Aorta (tissue), 5 donors: ENCODE measurements around the gene AGAP6. TPM values are rescaled to one million over a fixed set of nuclear protein-coding genes. Genes with fewer than 3 reads are reported as not detected.
"Not testable (repeated sequence)": the region's sequence is repeated elsewhere in the genome, so short reads cannot be mapped to it uniquely, and the experiment has no call there.

Source experiments
- ATAC-seq: fragments of 200-7000 bp; cut with Tn5 transposase; one replicate; pipeline ENCODE4 v1.9.1; 2022; ENCODE audit warnings: moderate library complexity; ENCODE audit not compliant: low FRiP score
- DNase-seq, 2 donors: peaks; one replicate each; pipeline ENCODE4 v3.0.0-alpha.2; 2020
- H3K27ac ChIP-seq, 2 donors: one replicate each; pipeline ENCODE4 v1.5.1; 2013; ENCODE audit warnings: low read length in 2 of 2, mild to moderate bottlenecking in 2 of 2, moderate library complexity in 2 of 2, control low read depth in 1 of 2, inconsistent platforms in 1 of 2, low read depth in 1 of 2
- H3K27me3 ChIP-seq, 2 donors: one replicate each; pipeline ENCODE4 v1.6.1; 2013; ENCODE audit warnings: control low read depth in 1 of 2, low read length in 1 of 2, mild to moderate bottlenecking in 1 of 2, moderate library complexity in 1 of 2; ENCODE audit not compliant: insufficient read depth in 2 of 2, control insufficient read depth in 1 of 2
- H3K36me3 ChIP-seq, 2 donors: one replicate each; pipeline ENCODE4 v1.6.1; 2013; ENCODE audit warnings: control low read depth in 1 of 2, low read length in 1 of 2, mild to moderate bottlenecking in 1 of 2; ENCODE audit not compliant: insufficient read depth in 2 of 2, control insufficient read depth in 1 of 2
- H3K4me1 ChIP-seq, 2 donors: one replicate each; pipeline ENCODE4 v1.6.1; 2013; ENCODE audit warnings: low read length in 2 of 2, control low read depth in 1 of 2, mild to moderate bottlenecking in 1 of 2, moderate library complexity in 1 of 2; ENCODE audit not compliant: insufficient read depth in 2 of 2, control insufficient read depth in 1 of 2
- H3K4me3 ChIP-seq, 2 donors: one replicate each; pipeline ENCODE4 v1.5.1; 2013; ENCODE audit warnings: low read length in 2 of 2, control low read depth in 1 of 2, mild to moderate bottlenecking in 1 of 2
- H3K9me3 ChIP-seq: one replicate; pipeline ENCODE4 v1.6.1; 2013; ENCODE audit warnings: mild to moderate bottlenecking, low read length; ENCODE audit not compliant: control insufficient read depth
- WGBS, 2 donors: extraction: QIAGEN DNeasy Blood & Tissue Kit; methylation state at CpG; one replicate each; pipeline ENCODE4 v1.1.7; 2013; 5-methylcytosine and 5-hydroxymethylcytosine counted together
- intact Hi-C, 2 donors: fragments of 100-400 bp; cut with DNase I; formaldehyde crosslinking; loops; one replicate each; pipeline versions ENCODE4 v1.14.2 to v1.15.0; 2022
- long read RNA-seq, 2 donors: library from polyadenylated mRNA; unstranded; transcript quantifications; one replicate each; pipeline ENCODE4 v2.0.0, GENCODE V29; 2020 to 2021
- polyA plus RNA-seq, 2 donors: library from polyadenylated mRNA; stranded (reverse); fragments of 200-250 nt; gene quantifications; one replicate each; pipeline ENCODE4 v1.2.3, GENCODE V29; 2013
- total RNA-seq, 2 donors: library from RNA; stranded (reverse); fragmentation: NEBNext Ultra II Directional; extraction: Animal tissue kit (Norgen Biotek cat#: 25700); gene quantifications; one replicate each; pipeline ENCODE4 v1.2.1, GENCODE V29; 2021
- donor health status: healthy with polysubstance abuse.
- donor health status: Bipolar disorder and iron deficiency.
- donor health status: DM: no; HTN: no; CAD: no.
- donor health status: DM: no; HTN: no; CAD: no.
- donor health status: DM: yes; HTN: yes; CAD: no.

The AGAP6 gene
- 10 to 100 TPM; 12.7 to 20.4 TPM for total RNA-seq
- 10 to 100 TPM in 1 of 2 donors, 1 to 10 TPM in 1; 3.9 to 35.9 TPM for polyA plus RNA-seq
- long read RNA-seq, donor 1, partial matches to known transcripts: 8 of 23 reads
- long read RNA-seq, donor 1, other reads (novel, unspliced or antisense): 13 of 23 reads
- long read RNA-seq, donor 2, partial matches to known transcripts: 11 of 17 reads
- long read RNA-seq, donor 2, other reads (novel, unspliced or antisense): 3 of 17 reads

DNA sequence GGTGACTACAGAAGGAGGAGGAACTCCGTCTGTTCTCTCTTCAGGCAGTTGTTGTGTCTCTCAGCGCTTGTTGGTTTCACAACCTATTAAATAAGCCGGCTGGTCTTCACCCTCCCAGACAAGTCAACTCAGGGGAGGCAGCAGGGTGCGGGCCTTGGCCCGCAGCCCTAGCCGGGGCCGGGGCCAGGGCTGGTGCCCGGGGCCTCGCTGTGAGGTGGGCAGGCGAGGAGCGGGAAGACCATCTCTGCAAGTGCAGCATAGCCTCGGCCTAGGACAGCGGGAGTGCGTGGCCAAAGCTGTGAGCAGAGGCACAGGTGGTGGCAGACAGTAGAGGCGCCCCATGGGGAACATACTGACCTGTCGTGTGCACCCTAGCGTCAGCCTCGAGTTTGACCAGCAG is at the start of gene AGAP6:
Gene AGAP6 (plus strand): TSS at position 31 of the 400 bp plus-strand sequence. CDS start 310 bp downstream, at position 341.
- H3K36me3 ChIP-seq, H3K4me1 ChIP-seq, H3K27me3 ChIP-seq, H3K4me3 ChIP-seq, H3K9me3 ChIP-seq, DNase-seq, intact Hi-C loops, ATAC-seq, H3K27ac ChIP-seq: not testable (repeated sequence)
- 89 to 95% methylated on average over 13 to 17 of the region's 18 CpGs for WGBS, 2 donors

DNA sequence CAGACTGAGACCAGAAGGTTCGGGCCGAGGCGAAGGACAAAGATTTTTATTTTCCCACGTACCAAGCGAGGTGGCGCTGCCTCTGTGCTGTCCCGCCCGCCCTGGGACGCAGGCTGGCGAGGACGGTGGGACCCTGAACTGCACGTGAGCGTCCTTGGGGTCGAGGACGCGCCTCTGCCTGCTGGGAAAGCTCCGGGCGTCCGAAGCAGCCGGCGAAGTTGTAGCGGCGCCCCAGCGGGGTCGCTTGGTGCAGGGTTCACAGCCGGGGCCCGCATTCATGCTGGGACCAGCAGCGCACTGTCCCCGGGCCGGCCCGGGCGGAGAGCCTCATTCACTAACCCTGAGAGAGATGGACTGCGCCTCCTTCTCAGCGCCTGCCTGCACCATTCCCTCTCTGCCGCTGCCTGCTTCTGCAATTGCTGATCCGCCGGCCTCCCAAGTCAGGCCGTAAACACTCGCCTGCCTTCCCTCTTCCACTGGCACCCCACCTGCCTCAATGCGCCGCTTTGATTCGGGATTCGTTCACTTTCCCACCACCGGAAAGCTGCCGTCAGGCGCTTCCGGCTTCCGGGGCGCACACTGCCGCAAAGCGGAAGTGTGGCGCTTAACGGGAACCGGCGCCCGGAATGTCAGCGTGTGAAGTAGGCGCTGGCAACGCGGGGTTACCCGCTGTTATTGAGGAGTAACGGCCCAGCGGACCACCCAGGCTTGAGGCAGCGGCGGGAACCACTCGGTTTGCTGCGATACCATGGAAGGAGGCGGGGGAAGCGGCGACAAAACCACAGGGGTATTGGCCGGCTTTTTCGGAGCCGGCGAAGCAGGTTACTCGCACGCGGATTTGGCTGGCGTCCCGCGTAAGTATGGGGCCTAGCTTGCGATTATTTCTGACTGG is 46.5 kb upstream of the AGAP6 start, which contains the start of the genes PARG and TIMM23B:
Gene PARG (minus strand): TSS at position 581 of the 892 bp plus-strand sequence. CDS start 302 bp downstream, at position 279.
Gene TIMM23B (plus strand): TSS at position 607 of the 892 bp plus-strand sequence. CDS start 142 bp downstream, at position 749.
- H3K4me1 ChIP-seq, H3K27me3 ChIP-seq, H3K9me3 ChIP-seq, intact Hi-C loops, H3K36me3 ChIP-seq: not testable (repeated sequence)
- peak; percentile 96 for ATAC-seq
- peak within 1 kb of the TSS in 1 of 2 donors; percentile 39 for H3K27ac ChIP-seq
- H3K4me3 ChIP-seq: peak within 1 kb of the TSS; percentile 51 to 70
- 0% methylated on average over 75 to 81 of the region's 81 CpGs for WGBS, 2 donors
- peak; percentile 84 to 92 for DNase-seq

DNA sequence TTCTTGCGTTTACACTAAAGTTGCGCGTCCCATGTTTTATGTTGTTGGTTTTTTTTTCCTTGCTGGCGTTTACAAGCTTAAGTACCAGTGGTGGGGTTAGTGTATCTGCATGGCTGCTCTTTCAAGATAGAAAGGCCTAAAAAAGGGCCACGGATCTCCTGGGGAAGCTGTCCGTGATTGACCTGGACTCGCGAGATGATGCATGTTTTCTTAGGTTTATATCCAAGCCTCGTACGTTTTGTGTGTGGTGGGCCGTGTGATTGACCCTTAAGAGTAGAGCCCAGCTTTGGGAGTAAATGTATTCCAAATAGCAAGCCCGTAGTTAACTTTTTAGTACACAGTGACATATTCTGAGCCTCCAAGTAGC is 45.9 kb upstream of the AGAP6 start:
- Histone ChIP-seq H3K27ac (peak overlapping the region in 1 of 2 donors; percentile 39), H3K4me3 (peak overlapping the region; percentile 51 to 70)
- ATAC-seq, DNase-seq, H3K4me1 ChIP-seq, H3K27me3 ChIP-seq, H3K9me3 ChIP-seq, intact Hi-C loops, H3K36me3 ChIP-seq: not testable (repeated sequence)
- WGBS, 2 donors: 0% methylated on average over 12 of the region's 12 CpGs

GRCh38 chr10:49943607-49944006 is 44.6 kb upstream of the AGAP6 start:
- H3K4me3 ChIP-seq, H3K9me3 ChIP-seq, ATAC-seq, H3K27ac ChIP-seq, H3K4me1 ChIP-seq, DNase-seq, intact Hi-C loops, H3K36me3 ChIP-seq, H3K27me3 ChIP-seq: not testable (repeated sequence)
- WGBS, 2 donors: 81 to 84% methylated on average over 2 of the region's 2 CpGs

- H3K27ac ChIP-seq, DNase-seq, intact Hi-C loops, H3K4me3 ChIP-seq, H3K27me3 ChIP-seq, H3K4me1 ChIP-seq, ATAC-seq, H3K9me3 ChIP-seq, H3K36me3 ChIP-seq: not testable (repeated sequence)
- WGBS, 2 donors: 89 to 96% methylated on average over 1 of the region's 2 CpGs
Measured at GRCh38 chr10:49948142-49948541, 40.1 kb upstream of the AGAP6 start.

DNA sequence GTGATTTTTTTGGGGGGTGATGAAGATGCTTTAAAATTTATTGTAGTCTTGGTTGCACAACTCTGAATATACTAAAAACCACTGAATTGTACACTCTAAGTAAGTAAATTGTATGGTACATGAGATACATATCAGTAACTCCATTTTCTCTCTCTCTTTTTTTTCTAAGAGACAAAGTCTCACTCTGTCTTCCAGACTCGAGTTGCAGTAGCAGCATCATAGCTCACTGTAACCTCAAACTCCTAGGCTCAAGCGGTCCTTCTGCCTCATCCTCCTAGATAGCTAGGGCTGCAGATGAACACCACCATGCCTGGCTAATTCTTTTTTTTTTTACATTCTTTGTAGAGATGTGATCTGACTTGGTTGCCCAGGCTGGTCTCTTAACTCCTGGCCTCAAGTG is 39.5 kb upstream of the AGAP6 start:
- intact Hi-C loops, H3K27ac ChIP-seq, H3K9me3 ChIP-seq, DNase-seq, H3K27me3 ChIP-seq, H3K36me3 ChIP-seq, H3K4me3 ChIP-seq, ATAC-seq, H3K4me1 ChIP-seq: not testable (repeated sequence)
- WGBS, 2 donors: 94 to 97% methylated on average over 2 of the region's 2 CpGs

GRCh38 chr10:49952006-49952405 is 36.2 kb upstream of the AGAP6 start:
- intact Hi-C loops, H3K4me1 ChIP-seq, H3K4me3 ChIP-seq, ATAC-seq, H3K9me3 ChIP-seq, H3K27ac ChIP-seq, DNase-seq, H3K36me3 ChIP-seq, H3K27me3 ChIP-seq: not testable (repeated sequence)
- 80 to 82% methylated on average over 3 of the region's 3 CpGs for WGBS, 2 donors

DNA sequence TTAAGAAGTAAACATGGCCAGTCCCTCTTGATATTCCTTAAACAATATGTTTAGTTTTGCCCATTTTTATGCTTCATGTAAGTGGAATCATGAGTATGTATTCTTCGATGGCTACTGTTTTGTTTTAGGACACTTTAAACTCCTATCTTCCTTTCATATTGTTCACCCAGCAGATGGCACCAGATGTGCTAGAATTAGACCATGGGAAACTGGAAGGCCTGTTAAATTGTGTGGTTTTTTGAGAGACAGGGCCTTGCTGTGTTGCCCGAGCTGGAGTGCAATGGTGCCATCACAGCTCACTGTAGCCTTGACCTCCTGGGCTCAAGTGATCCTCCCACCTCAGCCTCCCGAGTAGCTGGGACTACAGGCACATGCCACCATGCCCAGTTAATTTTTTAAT is 35.1 kb upstream of the AGAP6 start:
- H3K27ac ChIP-seq, DNase-seq, H3K27me3 ChIP-seq, intact Hi-C loops, ATAC-seq, H3K4me3 ChIP-seq, H3K4me1 ChIP-seq, H3K9me3 ChIP-seq, H3K36me3 ChIP-seq: not testable (repeated sequence)
- WGBS, 2 donors: 75 to 81% methylated on average over 2 to 3 of the region's 3 CpGs
